GM18519 (cell line): ENCODE results near the gene ATOX1.

Source experiments
- ATAC-seq: cut with Tn5 transposase; IDR thresholded peaks from one replicate; pipeline ENCODE4 v1.9.1; 2021; ENCODE audit warnings: mild to moderate bottlenecking, moderate library complexity; ENCODE audit not compliant: unreplicated experiment, low FRiP score

The ATOX1 gene

GRCh38 chr5:151770383-151771258 is 12.2 kb upstream of the ATOX1 start:
- ATAC-seq = peak; percentile 9

GRCh38 chr5:151766975-151767374 is 8.5 kb upstream of the ATOX1 start:
- no peak for ATAC-seq

- ATAC-seq = no peak
These were observed 6.4 kb upstream of the ATOX1 start for GRCh38 chr5:151764801-151765200.

- ATAC-seq = no peak
These were observed 346 bp downstream of the ATOX1 start for GRCh38 chr5:151758141-151758429.

- no peak for ATAC-seq
These were observed 944 bp downstream of the ATOX1 start for GRCh38 chr5:151757233-151758140.

- ATAC-seq = no peak
These were observed 3.0 kb downstream of the ATOX1 start for GRCh38 chr5:151755383-151755782.

GRCh38 chr5:151751593-151751992 is 6.8 kb downstream of the ATOX1 start:
- ATAC-seq = no peak

- no peak for ATAC-seq
These were observed 7.3 kb downstream of the ATOX1 start for GRCh38 chr5:151751091-151751490.

GRCh38 chr5:151750121-151750520 is 8.3 kb downstream of the ATOX1 start:
- no peak for ATAC-seq

- no peak for ATAC-seq
These were observed 13.2 kb downstream of the ATOX1 start for GRCh38 chr5:151745071-151745705.

GRCh38 chr5:151743530-151743929 is 14.9 kb downstream of the ATOX1 start:
- no peak for ATAC-seq

- ATAC-seq = no peak
These were observed 15.5 kb downstream of the ATOX1 start for GRCh38 chr5:151742870-151743294.

GRCh38 chr5:151741678-151742423 is 16.6 kb downstream of the ATOX1 start:
- ATAC-seq = no peak

- ATAC-seq = peak; percentile 10
These were observed 17.5 kb downstream of the ATOX1 start for GRCh38 chr5:151740958-151741373.

GRCh38 chr5:151740336-151740942 is 18.0 kb downstream of the ATOX1 start:
- peak; percentile 55 for ATAC-seq

GRCh38 chr5:151739939-151740335 is 18.5 kb downstream of the ATOX1 start:
- no peak for ATAC-seq

- ATAC-seq = no peak
These were observed 19.0 kb downstream of the ATOX1 start for GRCh38 chr5:151739395-151739794.

GRCh38 chr5:151738125-151738848 is 20.1 kb downstream of the ATOX1 start:
- no peak for ATAC-seq

GRCh38 chr5:151737431-151737830 is 21.0 kb downstream of the ATOX1 start:
- ATAC-seq = no peak
